IMR-90 (cell line): ENCODE data around the gene ANKRD44. TPM values are rescaled to one million over a fixed set of nuclear protein-coding genes. Genes with fewer than 3 reads are reported as not detected.

Experiments
- ATAC-seq: fragments of 200-7000 bp; cut with Tn5 transposase; 2 replicates; pipeline ENCODE4 v1.9.1; 2020; ENCODE audit warnings: low read depth, mild to moderate bottlenecking, moderate library complexity
- BruUV-seq: library from RNA; stranded (reverse); fragments of 400-500 nt; replicated peaks from 2 replicates; lab custom pipeline; 2021; lab: Mats Ljungman, UMichigan
- CTCF ChIA-PET: fragments of 300-600 bp; formaldehyde crosslinking; extraction: SDS; loops from one replicate; lab custom pipeline; 2021; ENCODE audit warnings: antibody characterized with exemption; lab: Yijun Ruan, JAX
- POLR2A ChIA-PET: fragments of 300-600 bp; sonication (Branson Sonifier 250); formaldehyde crosslinking; loops from one replicate; lab custom pipeline; 2022; ENCODE audit warnings: antibody characterized with exemption; ENCODE audit not compliant: unreplicated experiment; lab: Charles Lee
- DNase-seq: peaks from one replicate; pipeline ENCODE4 v3.0.0; 2013
- H2AFZ ChIP-seq: replicated peaks from 2 replicates; pipeline ENCODE3; 2013; ENCODE audit warnings: low read length, mild to moderate bottlenecking; ENCODE audit not compliant: poor library complexity
- H2AK5ac ChIP-seq: 2 replicates; pipeline ENCODE4 v1.6.1; 2013; ENCODE audit warnings: low read depth, low read length, inconsistent platforms
- H2AK9ac ChIP-seq: replicated peaks from 2 replicates; pipeline ENCODE3; 2013; ENCODE audit warnings: mild to moderate bottlenecking, low read depth, low read length, moderate library complexity; ENCODE audit not compliant: poor library complexity
- H2BK120ac ChIP-seq: 2 replicates; pipeline ENCODE4 v1.6.1; 2013; ENCODE audit warnings: low read depth, low read length, inconsistent platforms
- H2BK15ac ChIP-seq: 3 replicates; pipeline ENCODE4 v1.6.1; 2013; ENCODE audit warnings: low read depth, low read length, inconsistent platforms
- H2BK20ac ChIP-seq: 2 replicates; pipeline ENCODE4 v1.6.1; 2013; ENCODE audit warnings: low read depth, mild to moderate bottlenecking, inconsistent platforms, low read length, moderate library complexity
- H2BK5ac ChIP-seq: 2 replicates; pipeline ENCODE4 v1.6.1; 2013; ENCODE audit warnings: mild to moderate bottlenecking, low read depth, low read length, inconsistent platforms; ENCODE audit not compliant: poor library complexity, severe bottlenecking
- H3K14ac ChIP-seq: replicated peaks from 2 replicates; pipeline ENCODE4 v1.6.1; 2013; ENCODE audit warnings: low read depth, low read length, inconsistent platforms
- H3K18ac ChIP-seq: 2 replicates; pipeline ENCODE4 v1.6.1; 2013; ENCODE audit warnings: low read depth, low read length, control low read depth
- H3K23ac ChIP-seq: 2 replicates; pipeline ENCODE4 v1.6.1; 2013; ENCODE audit warnings: low read depth, low read length, inconsistent platforms
- H3K27ac ChIP-seq: 2 replicates; pipeline ENCODE4 v1.5.1; 2013; ENCODE audit warnings: mild to moderate bottlenecking, control low read depth, low read length; ENCODE audit not compliant: insufficient read depth
- H3K27me3 ChIP-seq: 2 replicates; pipeline ENCODE4 v1.6.1; 2013; ENCODE audit warnings: low read length; ENCODE audit not compliant: control insufficient read depth, insufficient read depth
- H3K36me3 ChIP-seq: 2 replicates; pipeline ENCODE4 v1.6.1; 2013; ENCODE audit warnings: low read length, mixed read lengths; ENCODE audit not compliant: control insufficient read depth, insufficient read depth
- H3K4ac ChIP-seq: 2 replicates; pipeline ENCODE4 v1.6.1; 2013; ENCODE audit warnings: low read depth, low read length, inconsistent platforms
- H3K4me1 ChIP-seq: 2 replicates; pipeline ENCODE4 v1.6.1; 2013; ENCODE audit warnings: low read length, mixed read lengths; ENCODE audit not compliant: control insufficient read depth, insufficient read depth
- H3K4me2 ChIP-seq: 2 replicates; pipeline ENCODE4 v1.6.1; 2013; ENCODE audit warnings: low read depth, mild to moderate bottlenecking, control low read depth, low read length, moderate library complexity
- H3K4me3 ChIP-seq: 2 replicates; pipeline ENCODE4 v1.5.1; 2013; ENCODE audit warnings: low read depth, mild to moderate bottlenecking, control low read depth, low read length, moderate library complexity; ENCODE audit not compliant: insufficient read depth
- H3K56ac ChIP-seq: 2 replicates; pipeline ENCODE4 v1.6.1; 2013; ENCODE audit warnings: low read length, inconsistent platforms; ENCODE audit not compliant: insufficient read depth; ENCODE audit errors: extremely low read depth
- H3K79me1 ChIP-seq, 2 experiments: 2 replicates each; pipeline ENCODE4 v1.6.1; 2013; ENCODE audit warnings: low read length in 2 of 2, inconsistent platforms in 1 of 2, low read depth in 1 of 2
- H3K9ac ChIP-seq: 2 replicates; pipeline ENCODE4 v1.6.1; 2013; ENCODE audit warnings: low read depth, low read length, control low read depth
- H3K9me1 ChIP-seq: 2 replicates; pipeline ENCODE4 v1.6.1; 2013; ENCODE audit warnings: low read length, inconsistent platforms; ENCODE audit not compliant: insufficient read depth
- H3K9me3 ChIP-seq: 2 replicates; pipeline ENCODE4 v1.6.1; 2013; ENCODE audit warnings: low read length; ENCODE audit not compliant: control insufficient read depth, insufficient read depth
- H4K20me1 ChIP-seq: 2 replicates; pipeline ENCODE4 v1.6.1; 2013; ENCODE audit warnings: low read length, inconsistent platforms; ENCODE audit not compliant: insufficient read depth
- H4K5ac ChIP-seq: 2 replicates; pipeline ENCODE4 v1.6.1; 2013; ENCODE audit warnings: mild to moderate bottlenecking, low read depth, low read length, control low read depth
- H4K8ac ChIP-seq, 2 experiments: 2 replicates each; pipeline ENCODE4 v1.6.1; 2013; ENCODE audit warnings: low read depth in 2 of 2, low read length in 2 of 2, control low read depth in 1 of 2, inconsistent platforms in 1 of 2
- H4K91ac ChIP-seq: 2 replicates; pipeline ENCODE4 v1.6.1; 2013; ENCODE audit warnings: low read depth, low read length, inconsistent platforms; ENCODE audit not compliant: insufficient read depth
- FOS ChIP-seq: fragments of 150-350 bp; IDR thresholded peaks from 2 replicates; pipeline ENCODE4 v1.6.1; 2016; ENCODE audit warnings: low read depth, low read length
- MAZ ChIP-seq: IDR thresholded peaks from 2 replicates; pipeline ENCODE4 v1.6.1; 2012; ENCODE audit warnings: low read depth, mild to moderate bottlenecking, low read length, improper control_type of control experiment, moderate library complexity, borderline replicate concordance
- POLR2A ChIP-seq: IDR thresholded peaks from 2 replicates; pipeline ENCODE4 v1.6.1; 2012; ENCODE audit warnings: mild to moderate bottlenecking, low read depth, low read length
- WGBS, 2 experiments: methylation state at CpG; one replicate each; pipeline versions ENCODE4 v1.1.5 to v1.1.7; 2013; ENCODE audit warnings: missing lambda C conversion rate in 2 of 2; ENCODE audit not compliant: insufficient read length in 1 of 2; ENCODE audit errors: extremely low coverage in 2 of 2; 5-methylcytosine and 5-hydroxymethylcytosine counted together
- dilution Hi-C: fragments of 300-500 bp; cut with HindIII; formaldehyde crosslinking; loops from one replicate; pipeline ENCODE4 v1.14.3; 2018; ENCODE audit warnings: low sequenced_read_pairs; ENCODE audit not compliant: unreplicated experiment
- in situ Hi-C: fragments of 300-500 bp; cut with MboI; formaldehyde crosslinking; loops from 3 replicates; pipeline ENCODE4 v1.14.3; 2019; ENCODE audit warnings: low sequenced_read_pairs, inconsistent platforms, mixed read lengths
- intact Hi-C: fragments of 100-400 bp; cut with micrococcal nuclease; formaldehyde crosslinking; loops from 2 replicates; pipeline ENCODE4 v1.10.0; 2022
- polyA plus RNA-seq, 3 experiments: library from polyadenylated mRNA; depleted of rRNA; stranded (reverse); fragments of >200 nt; gene quantifications; 2 replicates each; pipeline ENCODE4 v1.2.3, GENCODE V29; 2012; ENCODE audit warnings: low replicate concordance in 1 of 3
- total RNA-seq: library from RNA; depleted of rRNA; stranded (reverse); fragments of >200 nt; gene quantifications from 2 replicates; pipeline ENCODE4 v1.2.3, GENCODE V29; 2012

The ANKRD44 gene
- total and polyA plus RNA-seq, 2 of the 4 experiments (the other 2 are of a cell fraction): 5.2 to 15.6 TPM

- BruUV-seq: no TSS peak
- 100% methylated on average over 1 of the region's 3 CpGs; no CpG with 5 or more reads in 1 of the 2 experiments for WGBS, 2 experiments
- Histone ChIP-seq H2BK120ac (no peak overlapping the region), H3K14ac (0 out of 2 replicates have a peak overlapping the region, but pooled peaks have one; percentile 3), H4K20me1 (no peaks in the 10 kb centered on the region), H3K4me3 (no peak overlapping the region), H3K9ac (no peak overlapping the region), H3K27ac (no peak overlapping the region), H3K79me1 (no peaks in the 10 kb centered on the region), H2AK5ac (no peak overlapping the region), H2BK20ac (no peak overlapping the region), H3K4me1 (peaks cover 1% of the 10 kb centered on the region; the same call in 1 of the 2 replicates), H3K27me3 (no peaks in the 10 kb centered on the region), H4K8ac (no peak overlapping the region), H3K9me1 (no peaks in the 10 kb centered on the region), H3K36me3 (no peaks in the 10 kb centered on the region), H3K4me2 (no peak overlapping the region), H4K91ac (no peak overlapping the region), H2BK15ac (no peak overlapping the region), H2AK9ac (no peak overlapping the region), H2AFZ (no peak overlapping the region), H3K18ac (no peak overlapping the region), H3K9me3 (no peaks in the 10 kb centered on the region), H3K23ac (no peak overlapping the region), H3K4ac (no peak overlapping the region), H3K56ac (no peak overlapping the region), H4K5ac (no peak overlapping the region), H2BK5ac (no peak overlapping the region)
- TF ChIP-seq POLR2A (no peak), MAZ (no peak), FOS (no peak)
- ATAC-seq: no peak
- dilution Hi-C loops (no loop called here), intact Hi-C loops (no loop called here), in situ Hi-C loops (no loop called here)
- DNase-seq: no peak
- POLR2A ChIA-PET: no interaction called here
- CTCF ChIA-PET: no interaction called here
These were observed 280.5 kb downstream of the ANKRD44 start for GRCh38 chr2:197030090-197030489.
